Peyer's patch (tissue), 4 donors: Measurements from ENCODE around the gene MAPK8. TPM values are rescaled to one million over a fixed set of nuclear protein-coding genes. Genes with fewer than 3 reads are reported as not detected.
A peak's percentile ranks its signal among the peaks of the same experiment; 100 is the strongest.

ENCODE experiments used
- DNase-seq, 3 donors: peaks; one replicate each; pipeline ENCODE4 v3.0.0-alpha.2; 2017 to 2019
- H3K27ac ChIP-seq, 4 donors: fragments of 200-600 bp; sonication (generic); one replicate each; pipeline ENCODE4 v1.5.1; 2016 to 2019
- H3K27me3 ChIP-seq, 2 donors: fragments of 200-600 bp; sonication (generic); one replicate each; pipeline ENCODE4 v1.5.1; 2019
- H3K36me3 ChIP-seq, 3 donors: fragments of 200-600 bp; sonication (generic); one replicate each; pipeline ENCODE4 v1.5.1; 2016 to 2019
- H3K4me1 ChIP-seq, 4 donors: fragments of 200-600 bp; sonication (generic); one replicate each; pipeline ENCODE4 v1.5.1; 2016 to 2019
- H3K4me3 ChIP-seq, 4 donors: fragments of 200-600 bp; sonication (generic); 1 replicate in 3 of 4; 2 replicates in 1 of 4; pipeline ENCODE4 v1.5.1; 2016 to 2019; ENCODE audit warnings: mild to moderate bottlenecking in 1 of 4
- H3K9me3 ChIP-seq, 4 donors: fragments of 200-600 bp; sonication (generic); one replicate each; pipeline ENCODE4 v1.5.1; 2016 to 2019; ENCODE audit warnings: mild to moderate bottlenecking in 1 of 4
- CTCF ChIP-seq, 6 experiments: fragments of 450-650 bp in 4 of 6; fragments of 200-600 bp in 2 of 6; sonication (generic) in 1 of 6; IDR thresholded peaks; one replicate each; pipeline ENCODE4 v1.5.1; 2017 to 2019; ENCODE audit warnings: antibody characterized with exemption in 6 of 6, mild to moderate bottlenecking in 3 of 6, moderate library complexity in 1 of 6
- POLR2A ChIP-seq, 2 donors: fragments of 450-650 bp; IDR thresholded peaks; one replicate each; pipeline ENCODE4 v1.5.1; 2017; ENCODE audit warnings: antibody characterized with exemption in 2 of 2, mild to moderate bottlenecking in 2 of 2, moderate library complexity in 2 of 2
- total RNA-seq, 4 donors: library from RNA; depleted of rRNA; stranded (reverse); fragments of >200 nt; gene quantifications; one replicate each; pipeline ENCODE4 v1.1.0, GENCODE V29; 2016

The MAPK8 gene
- total RNA-seq, 4 donors from 2014 or later, result 59.9 to 89.0 (median 67.6) TPM

- TF ChIP-seq POLR2A (IDR thresholded peaks at IDR 0.05) (no peak), CTCF (IDR thresholded peaks at IDR 0.05) (no peak)
- Histone ChIP-seq H3K4me3 (no peak overlapping the region), H3K4me1 (peaks cover 0 to 10% (median 0%) of the 10 kb centered on the region in 4 donors), H3K27ac (no peak overlapping the region), H3K36me3 (no peaks in the 10 kb centered on the region), H3K27me3 (no peaks in the 10 kb centered on the region), H3K9me3 (no peaks in the 10 kb centered on the region)
- DNase-seq, result peak in 1 of 3 donors; percentile 41
Measured at GRCh38 chr10:48453451-48454301, 147.2 kb downstream of the MAPK8 start.

- peak in 2 of 3 donors; percentile 43 to 52 for DNase-seq
- Histone ChIP-seq H3K27ac (no peak overlapping the region), H3K36me3 (no peaks in the 10 kb centered on the region), H3K9me3 (no peaks in the 10 kb centered on the region), H3K4me1 (peaks cover 0 to 10% (median 0%) of the 10 kb centered on the region in 4 donors), H3K27me3 (no peaks in the 10 kb centered on the region), H3K4me3 (no peak overlapping the region)
- TF ChIP-seq CTCF (IDR thresholded peaks at IDR 0.05) (no peak), POLR2A (IDR thresholded peaks at IDR 0.05) (no peak)
Measured at GRCh38 chr10:48454302-48455054, 148.0 kb downstream of the MAPK8 start.

- Histone ChIP-seq H3K4me3 (no peak overlapping the region), H3K27me3 (no peaks in the 10 kb centered on the region), H3K9me3 (no peaks in the 10 kb centered on the region), H3K4me1 (peaks cover 0 to 10% (median 0%) of the 10 kb centered on the region in 4 donors), H3K36me3 (no peaks in the 10 kb centered on the region), H3K27ac (no peak overlapping the region)
- TF ChIP-seq POLR2A (IDR thresholded peaks at IDR 0.05), result no peak
- no peak for TF ChIP-seq CTCF (IDR thresholded peaks at IDR 0.05)
- DNase-seq, result peak in 2 of 3 donors; percentile 35 to 46
Measured at GRCh38 chr10:48455055-48455391, 148.5 kb downstream of the MAPK8 start.

GRCh38 chr10:48455392-48456151 lies 149.1 kb downstream of the MAPK8 start:
- Histone ChIP-seq H3K27me3 (no peaks in the 10 kb centered on the region), H3K9me3 (no peaks in the 10 kb centered on the region), H3K4me3 (no peak overlapping the region), H3K4me1 (peaks cover 0 to 10% (median 0%) of the 10 kb centered on the region in 4 donors), H3K36me3 (no peaks in the 10 kb centered on the region), H3K27ac (no peak overlapping the region)
- DNase-seq, result peak in 2 of 3 donors; percentile 37 to 41
- TF ChIP-seq CTCF (IDR thresholded peaks at IDR 0.05) (no peak), POLR2A (IDR thresholded peaks at IDR 0.05) (no peak)

GRCh38 chr10:48456361-48456804 lies 149.9 kb downstream of the MAPK8 start:
- no peaks in the 10 kb centered on the region for H3K36me3 ChIP-seq
- no peak for TF ChIP-seq POLR2A (IDR thresholded peaks at IDR 0.05)
- TF ChIP-seq CTCF (IDR thresholded peaks at IDR 0.05), result no peak
- H3K27ac ChIP-seq, result no peak overlapping the region
- no peaks in the 10 kb centered on the region for H3K9me3 ChIP-seq
- DNase-seq, result peak; percentile 42 to 64 (median 50)
- H3K27me3 ChIP-seq, result no peaks in the 10 kb centered on the region
- H3K4me1 ChIP-seq, result peaks cover 0 to 10% (median 0%) of the 10 kb centered on the region in 4 donors
- H3K4me3 ChIP-seq, result no peak overlapping the region
